Left forelimb (tissue), 1 donor: ENCODE results near the gene ETS2.

Experiments
- DNase-seq: peaks from one replicate; pipeline ENCODE4 v3.0.0-alpha.2; 2018; ENCODE audit warnings: low spot score

ETS2 gene

DNA sequence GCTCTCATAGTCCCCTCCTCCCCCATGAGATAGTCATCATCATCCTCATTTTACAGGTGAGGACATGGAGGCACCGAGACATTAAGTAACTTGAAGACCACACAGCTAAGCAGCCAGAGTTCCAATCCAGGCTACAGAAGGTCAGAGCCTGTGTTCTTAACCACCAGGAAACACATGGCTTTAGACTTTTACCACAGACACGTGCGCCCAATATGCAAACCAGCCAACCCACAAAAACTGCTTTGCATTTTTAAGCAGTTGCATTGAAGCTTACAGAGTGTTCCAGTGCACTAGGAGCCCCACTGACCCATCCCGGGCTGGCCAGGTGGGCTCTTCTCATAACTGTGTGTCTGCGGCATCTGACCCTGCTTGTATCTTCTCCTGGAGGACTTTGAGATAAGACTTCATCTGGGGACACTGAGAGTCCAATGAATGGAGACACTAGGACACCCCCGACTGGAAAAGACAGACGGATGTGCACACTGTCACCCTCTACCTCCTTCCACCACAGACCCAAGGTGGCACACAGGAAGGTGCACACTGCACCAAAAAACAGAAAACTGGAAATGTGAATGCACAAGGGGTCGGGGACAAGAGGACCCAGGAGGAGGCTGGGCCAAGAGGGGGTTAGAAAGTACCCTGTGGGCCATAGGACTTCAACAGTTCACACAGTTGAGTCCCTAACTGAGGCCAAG lies 56.4 kb downstream of the ETS2 start:
- DNase-seq = no peak

DNA sequence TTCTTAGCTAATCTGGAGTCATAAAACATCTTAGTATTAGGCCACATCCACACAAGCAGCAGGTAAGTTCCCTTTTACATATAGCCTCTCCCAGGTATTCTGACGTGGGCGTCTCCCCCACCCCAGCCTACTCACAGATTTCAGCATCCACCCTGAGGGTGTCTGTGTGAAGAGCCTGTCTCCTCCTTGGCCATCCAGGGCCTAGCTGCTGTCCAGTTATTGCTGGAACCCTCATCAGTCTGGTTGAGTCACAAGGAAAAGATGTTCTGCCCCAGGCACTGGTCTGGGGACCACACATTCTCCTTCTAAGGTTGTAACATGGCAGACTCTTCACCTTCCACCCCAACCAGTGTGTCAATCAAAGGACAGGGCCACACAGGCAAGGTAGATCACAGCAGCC lies 57.6 kb downstream of the ETS2 start:
- no peak for DNase-seq

DNA sequence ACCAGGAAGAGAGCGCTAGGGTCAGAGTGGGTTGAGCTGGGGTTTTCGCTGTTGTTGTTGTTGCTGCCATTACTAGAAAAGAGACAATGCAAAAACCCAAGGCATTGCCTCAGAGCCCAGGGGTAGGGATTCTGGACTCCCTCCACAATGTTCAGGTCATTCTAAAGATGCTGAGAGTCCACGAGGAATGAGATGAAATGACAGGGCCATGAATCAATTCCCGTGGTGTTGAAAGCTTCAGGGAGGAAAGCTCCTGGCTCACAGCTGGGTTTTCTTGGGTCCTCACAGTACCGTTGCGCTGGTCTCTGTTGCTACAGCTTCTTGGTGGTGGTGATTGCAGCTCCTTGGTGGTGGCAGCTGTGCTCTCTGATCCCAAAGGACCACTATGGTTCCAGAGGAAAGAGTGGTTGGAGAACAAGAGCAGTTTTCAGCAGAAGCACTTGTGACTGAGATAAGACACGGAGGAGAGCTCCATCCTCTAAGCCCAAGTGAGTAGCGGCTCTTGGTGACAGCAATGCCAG lies 58.2 kb downstream of the ETS2 start:
- no peak for DNase-seq

DNA sequence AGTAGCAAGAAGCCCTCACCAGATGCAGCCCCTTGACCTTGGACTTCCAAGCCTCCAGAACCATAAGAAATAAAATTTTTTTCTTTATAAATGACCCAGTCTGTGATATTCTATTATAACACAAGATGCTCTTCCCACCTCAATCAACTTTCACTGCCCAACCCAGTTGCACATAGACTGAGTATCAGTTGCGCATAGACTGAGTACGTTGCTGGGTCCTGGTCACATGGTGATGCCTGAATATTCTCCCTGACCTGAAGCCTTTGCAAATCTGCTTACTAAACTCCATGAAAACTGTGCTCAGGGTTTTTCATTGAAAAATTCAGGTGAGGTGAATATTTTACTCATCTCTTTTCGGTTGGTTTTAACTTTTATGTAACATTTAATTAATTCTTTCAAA lies 59.2 kb downstream of the ETS2 start:
- DNase-seq = no peak

DNA sequence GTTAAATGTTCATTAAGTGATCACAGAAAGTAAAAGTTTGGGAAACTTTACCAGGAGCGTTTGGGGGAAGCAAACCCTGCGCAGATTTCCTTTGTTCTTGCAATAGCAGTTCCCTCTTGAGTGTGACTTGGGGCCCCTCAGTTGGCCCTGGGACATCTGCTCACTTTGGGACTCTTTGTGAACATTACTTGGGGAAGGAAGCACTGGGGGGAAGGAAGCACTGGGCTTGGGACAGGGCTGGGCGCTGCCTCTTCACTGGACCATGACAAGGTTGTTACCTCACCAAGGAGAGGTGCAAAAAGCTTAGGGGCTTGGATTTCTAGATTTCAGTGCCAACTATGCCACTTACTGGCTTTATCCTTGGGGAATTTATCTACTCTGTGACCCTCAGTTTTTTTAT lies 63.5 kb downstream of the ETS2 start:
- no peak for DNase-seq

DNA sequence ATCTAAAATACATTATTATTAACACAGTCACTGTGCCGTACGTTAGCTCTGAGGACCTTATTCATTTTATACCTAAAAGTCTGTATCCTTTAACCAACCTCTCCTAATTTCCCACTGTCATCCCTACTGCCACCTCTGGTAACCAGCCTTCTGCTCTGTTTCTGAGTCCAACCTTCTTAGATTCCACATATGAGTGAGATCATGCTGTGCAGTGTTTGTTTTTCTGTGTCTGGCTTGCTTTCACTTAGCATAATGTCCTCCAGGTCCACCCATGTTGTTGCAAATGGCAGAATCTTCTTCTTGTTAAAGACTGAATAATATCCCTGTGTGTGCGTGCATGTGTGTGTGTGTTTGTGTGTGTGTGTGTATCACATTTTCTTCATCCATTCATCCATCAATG lies 64.2 kb downstream of the ETS2 start:
- DNase-seq = no peak
